Stimulated activated CD4-positive, alpha-beta T cell treated with anti-CD3 and anti-CD28 coated beads, Interleukin-1b, Interleukin-23, amount 100 ng/mL, for 1 hour (primary cell): Measurements from ENCODE around the gene SMIM45.

Experiments
- DNase-seq, 2 donors: peaks; one replicate each; pipeline ENCODE4 v3.0.0-alpha.2; 2020; ENCODE audit warnings: low read depth in 2 of 2

SMIM45 gene

GRCh38 chr22:41915786-41916493 lies 36.0 kb upstream of the SMIM45 start:
- no peak for DNase-seq

GRCh38 chr22:41916745-41917358 lies 35.1 kb upstream of the SMIM45 start:
- no peak for DNase-seq

GRCh38 chr22:41917375-41917902 lies 34.5 kb upstream of the SMIM45 start:
- DNase-seq = no peak

GRCh38 chr22:41917903-41918791 lies 33.8 kb upstream of the SMIM45 start:
- no peak for DNase-seq

GRCh38 chr22:41919357-41920224 lies 32.4 kb upstream of the SMIM45 start:
- DNase-seq = no peak

- DNase-seq = no peak
Observed at GRCh38 chr22:41920271-41920976, 31.5 kb upstream of the SMIM45 start.

- DNase-seq = no peak
Observed at GRCh38 chr22:41922328-41922727, 29.6 kb upstream of the SMIM45 start.

GRCh38 chr22:41922940-41923594 lies 28.9 kb upstream of the SMIM45 start:
- DNase-seq = no peak

- no peak for DNase-seq
Observed at GRCh38 chr22:41923595-41924276, 28.2 kb upstream of the SMIM45 start.

- peak; percentile 54 to 63 for DNase-seq
Observed at GRCh38 chr22:41925783-41926460, 26.0 kb upstream of the SMIM45 start.

GRCh38 chr22:41927813-41928212 lies 24.1 kb upstream of the SMIM45 start:
- DNase-seq = no peak

GRCh38 chr22:41928593-41929417 lies 23.1 kb upstream of the SMIM45 start:
- no peak for DNase-seq

GRCh38 chr22:41929418-41929810 lies 22.5 kb upstream of the SMIM45 start:
- no peak for DNase-seq

GRCh38 chr22:41931701-41932269 lies 20.2 kb upstream of the SMIM45 start:
- DNase-seq = no peak

GRCh38 chr22:41932353-41932752 lies 19.6 kb upstream of the SMIM45 start:
- DNase-seq = no peak

GRCh38 chr22:41933411-41934177 lies 18.4 kb upstream of the SMIM45 start:
- DNase-seq = no peak
